NOMO-1 treated with DMSO at 0.1 percent for 48 hours (cell line): ENCODE results near the gene PLPP4.

Experiments used
- DNase-seq: peaks from one replicate; lab custom pipeline; 2025; ENCODE audit not compliant: unreplicated experiment; lab: John Stamatoyannopoulos, UW

The PLPP4 gene

GRCh38 chr10:120606051-120606764 is 149.2 kb downstream of the PLPP4 start:
- no peak for DNase-seq

- DNase-seq: no peak
Measured at GRCh38 chr10:120607016-120607709, 150.1 kb downstream of the PLPP4 start.

- DNase-seq: no peak
Measured at GRCh38 chr10:120607710-120608703, 151.0 kb downstream of the PLPP4 start.

GRCh38 chr10:120609006-120609405 is 152.0 kb downstream of the PLPP4 start:
- DNase-seq: no peak

- no peak for DNase-seq
Measured at GRCh38 chr10:120610791-120611190, 153.8 kb downstream of the PLPP4 start.

GRCh38 chr10:120612756-120613155 is 155.7 kb downstream of the PLPP4 start:
- DNase-seq: no peak

- no peak for DNase-seq
Measured at GRCh38 chr10:120613180-120613579, 156.2 kb downstream of the PLPP4 start.

GRCh38 chr10:120614680-120615079 is 157.7 kb downstream of the PLPP4 start:
- DNase-seq: no peak

- DNase-seq: no peak
Measured at GRCh38 chr10:120616311-120616911, 159.4 kb downstream of the PLPP4 start.

GRCh38 chr10:120628197-120628596 is 171.2 kb downstream of the PLPP4 start:
- DNase-seq: no peak

GRCh38 chr10:120630266-120630665 is 173.2 kb downstream of the PLPP4 start:
- no peak for DNase-seq

GRCh38 chr10:120632047-120632446 is 175.0 kb downstream of the PLPP4 start:
- no peak for DNase-seq

GRCh38 chr10:120632942-120633341 is 175.9 kb downstream of the PLPP4 start:
- DNase-seq: no peak

GRCh38 chr10:120634659-120635058 is 177.6 kb downstream of the PLPP4 start:
- DNase-seq: no peak
